HG03025 (cell line): ENCODE measurements around the gene HMG20A.

Experiments used
- ATAC-seq: cut with Tn5 transposase; IDR thresholded peaks from one replicate; pipeline ENCODE4 v1.9.1; 2021; ENCODE audit warnings: mild to moderate bottlenecking, moderate library complexity; ENCODE audit not compliant: unreplicated experiment, low FRiP score

Gene HMG20A

DNA sequence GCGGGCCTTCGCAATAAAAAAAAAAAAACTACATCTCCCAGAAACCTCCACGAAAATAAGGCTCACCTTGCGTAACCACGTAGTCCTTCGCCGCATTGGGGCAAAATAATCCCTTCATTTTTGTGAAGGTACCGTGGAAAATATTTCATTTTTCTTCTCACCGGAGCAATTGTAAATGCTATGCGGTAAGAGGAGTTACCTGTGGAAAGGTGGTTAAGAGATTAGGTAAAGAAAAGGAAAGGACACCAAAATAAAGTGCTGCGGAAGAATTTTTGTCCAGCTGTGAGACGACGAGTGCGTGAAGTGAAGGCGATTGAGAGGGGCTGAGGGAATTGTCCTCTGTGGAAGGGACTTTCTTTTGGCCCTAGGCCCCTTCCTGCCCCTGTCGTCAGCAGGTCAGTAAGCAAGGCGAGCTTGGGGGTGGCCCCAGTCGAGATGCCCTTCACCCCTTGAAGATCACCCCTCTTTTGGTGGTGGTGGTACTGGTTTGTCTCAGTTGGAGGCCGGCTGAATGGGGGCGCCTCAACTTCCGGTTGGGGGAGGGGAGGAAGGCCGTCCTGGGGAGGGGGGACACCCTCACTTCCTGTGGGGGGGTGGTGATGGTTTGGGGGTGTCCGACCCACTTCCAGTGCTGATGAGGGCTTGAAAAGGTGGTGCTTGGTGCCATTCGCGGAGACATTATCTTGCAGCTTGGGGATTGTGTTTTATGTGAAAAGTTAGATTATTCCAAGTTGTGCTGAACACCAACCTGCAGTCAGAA is at the start of gene HMG20A:
TSS of gene HMG20A (plus strand) at position 279 of the 760 bp plus-strand sequence. CDS start 37,520 bp downstream, outside the sequence.
- ATAC-seq, result peak; percentile 34

- no peak for ATAC-seq
These were observed 48.7 kb upstream of the HMG20A start for GRCh38 chr15:77371850-77372563.

GRCh38 chr15:77373441-77373840 is 47.2 kb upstream of the HMG20A start:
- no peak for ATAC-seq

DNA sequence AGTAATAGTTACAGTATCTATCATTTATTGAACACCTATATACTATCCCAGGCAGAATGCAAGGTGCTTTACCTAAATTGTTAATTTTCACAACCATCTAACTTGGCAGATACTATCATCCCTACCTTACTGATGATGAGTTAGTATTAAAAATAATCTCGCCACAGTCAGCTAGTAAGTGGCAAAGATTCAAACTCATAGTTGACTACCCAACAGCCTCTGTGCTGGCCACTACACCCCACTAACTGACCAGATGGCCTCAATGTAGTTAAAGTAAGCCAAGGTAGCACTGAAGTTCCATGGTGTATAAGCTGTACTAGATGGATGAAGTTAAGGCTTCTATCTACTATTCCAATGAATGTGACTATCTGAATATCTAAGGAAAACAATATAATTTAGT is 45.6 kb upstream of the HMG20A start:
- no peak for ATAC-seq

DNA sequence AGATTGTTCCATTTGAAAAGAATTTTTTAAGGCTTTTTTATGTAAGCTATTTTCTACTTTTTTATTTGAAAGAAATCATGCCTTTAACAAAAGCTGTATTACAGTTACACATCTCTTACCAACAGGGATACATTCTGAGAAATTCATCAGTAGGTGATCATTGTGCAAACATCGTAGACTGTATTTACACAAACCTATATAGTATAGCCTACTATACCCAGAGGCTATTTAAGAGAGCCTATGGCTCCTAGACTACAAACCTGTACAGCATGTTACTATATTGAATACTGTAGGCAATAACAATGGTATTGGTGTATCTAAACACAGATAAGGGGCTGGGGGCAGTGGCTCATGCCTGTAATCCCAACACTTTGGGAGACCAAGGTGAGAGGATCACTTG is 43.9 kb upstream of the HMG20A start:
- ATAC-seq, result no peak

- ATAC-seq, result no peak
These were observed 40.7 kb upstream of the HMG20A start for GRCh38 chr15:77380033-77380432.

- no peak for ATAC-seq
These were observed 36.6 kb upstream of the HMG20A start for GRCh38 chr15:77384086-77384485.

GRCh38 chr15:77384589-77385359 is 35.9 kb upstream of the HMG20A start:
- no peak for ATAC-seq

- no peak for ATAC-seq
These were observed 34.1 kb upstream of the HMG20A start for GRCh38 chr15:77386626-77387025.

DNA sequence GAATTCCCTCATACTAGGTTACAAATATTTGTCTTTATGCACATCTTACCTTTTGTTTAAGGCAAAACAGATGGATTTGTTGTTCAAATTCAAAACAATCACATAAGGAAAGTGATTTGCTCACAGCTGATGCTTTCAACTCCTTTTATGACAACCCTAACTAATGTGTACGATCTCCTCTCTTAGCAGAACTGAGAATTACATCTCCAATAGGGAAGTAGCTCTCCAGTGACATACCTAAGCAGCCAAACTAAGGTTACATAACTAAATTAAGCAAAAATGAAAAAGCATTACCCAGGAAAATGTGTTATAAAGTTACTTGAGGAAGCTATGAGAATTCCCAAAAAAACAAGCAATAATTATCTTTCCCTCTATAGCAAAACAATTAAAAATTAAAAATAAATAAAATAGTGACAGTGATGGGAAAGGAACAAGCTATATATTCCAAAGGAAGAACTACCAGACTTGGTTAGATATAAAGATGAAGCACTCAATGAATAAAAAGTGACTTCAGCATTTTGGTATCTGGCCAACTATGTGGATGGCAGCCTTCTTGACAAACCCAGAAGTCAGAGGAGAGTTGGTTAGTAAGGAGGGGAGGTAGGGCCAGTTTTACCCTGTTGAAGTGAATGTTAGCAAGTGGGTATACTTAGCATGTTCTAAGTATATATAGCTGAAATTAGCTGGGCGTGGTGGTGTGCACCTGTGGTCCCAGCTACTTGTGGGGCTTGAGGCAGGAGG is 33.2 kb upstream of the HMG20A start:
- no peak for ATAC-seq

GRCh38 chr15:77391372-77391951 is 29.2 kb upstream of the HMG20A start:
- no peak for ATAC-seq

DNA sequence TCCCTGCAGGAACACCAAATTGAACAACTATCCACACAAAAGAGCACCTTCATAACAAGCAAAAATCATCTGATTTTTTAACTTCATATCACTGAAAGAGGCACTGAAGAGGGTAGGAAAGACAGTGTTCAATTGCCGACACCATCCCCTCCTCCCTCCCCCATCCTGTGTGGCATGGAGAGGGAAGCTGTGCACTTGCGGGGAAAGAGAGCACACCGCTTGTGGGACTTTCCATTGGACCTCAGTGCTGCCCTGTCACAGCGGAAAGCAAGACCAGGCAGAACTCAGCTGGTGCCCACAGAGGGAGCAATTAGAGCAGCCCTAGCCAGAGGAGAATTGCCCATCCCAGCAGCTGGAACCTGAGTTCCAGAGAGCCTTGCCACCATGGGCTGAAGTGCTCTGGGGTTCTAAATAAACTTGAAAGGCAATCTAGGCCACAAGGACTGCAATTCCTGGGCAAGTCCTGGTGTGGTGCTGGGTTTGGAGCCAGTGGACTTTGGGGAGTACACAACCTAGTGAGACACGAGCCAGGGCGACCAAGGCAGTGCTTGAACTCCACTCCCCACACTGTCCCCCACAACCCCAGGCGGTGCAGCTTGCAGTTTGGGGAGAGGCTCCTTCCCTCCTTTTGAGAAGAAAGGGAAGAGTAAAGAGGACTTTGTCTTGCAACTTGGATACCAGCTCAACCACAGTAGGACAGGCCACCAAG is 27.8 kb upstream of the HMG20A start:
- ATAC-seq, result no peak

GRCh38 chr15:77393471-77393840 is 27.2 kb upstream of the HMG20A start:
- no peak for ATAC-seq

- no peak for ATAC-seq
These were observed 25.5 kb upstream of the HMG20A start for GRCh38 chr15:77395013-77395774.

GRCh38 chr15:77396692-77397091 is 24.0 kb upstream of the HMG20A start:
- ATAC-seq, result no peak

DNA sequence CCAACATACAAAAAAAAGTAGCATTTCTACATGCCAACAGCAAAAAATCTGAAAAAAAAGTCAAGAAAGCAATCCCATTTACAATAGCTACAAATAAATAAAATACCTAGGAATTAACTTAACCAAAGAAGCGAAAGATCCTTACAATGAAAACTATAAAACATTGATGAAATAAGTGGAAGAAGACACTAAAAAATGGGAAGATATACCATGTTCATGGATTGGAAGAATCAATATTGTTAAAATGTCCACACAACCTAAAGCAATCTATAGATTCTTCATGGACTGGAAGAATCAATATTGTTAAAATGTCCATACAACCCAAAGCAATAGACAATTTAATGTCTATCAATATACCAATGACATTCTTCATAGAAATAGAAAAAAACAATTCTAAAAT is 21.8 kb upstream of the HMG20A start:
- ATAC-seq, result no peak

DNA sequence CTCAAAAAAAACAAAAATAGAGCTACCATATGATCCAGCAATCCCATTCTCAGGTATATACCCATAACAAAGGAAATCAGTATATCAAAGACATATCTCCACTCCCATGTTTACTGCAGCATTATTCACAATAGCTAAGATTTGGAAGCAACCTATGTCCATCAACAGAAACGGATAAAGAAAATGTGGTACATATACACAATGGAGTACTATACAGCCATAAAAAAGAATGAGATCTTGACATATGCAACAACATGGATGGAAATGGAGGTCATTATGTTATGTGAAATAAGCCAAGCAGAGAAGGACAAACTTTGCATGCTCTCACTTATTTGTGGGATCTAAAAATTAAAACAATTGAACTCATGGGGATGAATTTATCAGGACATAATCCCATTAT is 20.4 kb upstream of the HMG20A start:
- no peak for ATAC-seq

- no peak for ATAC-seq
These were observed 17.8 kb upstream of the HMG20A start for GRCh38 chr15:77402740-77403379.
